Activated CD8-positive, alpha-beta T cell treated with anti-CD3 and anti-CD28 coated beads for 36 hours (primary cell): ENCODE results near the gene DPAGT1. TPM values are rescaled to one million over a fixed set of nuclear protein-coding genes. Genes with fewer than 3 reads are reported as not detected.

Experiments
- ATAC-seq: fragments of 200-7000 bp; cut with Tn5 transposase; one replicate; pipeline ENCODE4 v1.10.0; 2021; ENCODE audit warnings: mild to moderate bottlenecking, moderate library complexity
- CTCF ChIA-PET: fragments of 350-600 bp; sonication (Branson Sonifier 250); formaldehyde crosslinking; loops from one replicate; lab custom pipeline; 2021; ENCODE audit warnings: antibody characterized with exemption; lab: Charles Lee
- POLR2A ChIA-PET: fragments of 350-600 bp; sonication (Branson Sonifier 250); formaldehyde crosslinking; loops from one replicate; lab custom pipeline; 2021; ENCODE audit warnings: antibody characterized with exemption; lab: Charles Lee
- DNase-seq: peaks from one replicate; pipeline ENCODE4 v3.0.0-alpha.2; 2020
- H3K27ac Mint-ChIP-seq: one replicate; pipeline ENCODE4 v1.8.0; 2021; ENCODE audit warnings: mild to moderate bottlenecking, mixed read lengths
- H3K27me3 Mint-ChIP-seq: one replicate; pipeline ENCODE4 v1.8.0; 2021; ENCODE audit warnings: mixed read lengths
- H3K36me3 Mint-ChIP-seq: one replicate; pipeline ENCODE4 v1.8.0; 2021; ENCODE audit warnings: low read depth, mixed read lengths
- H3K4me1 Mint-ChIP-seq: one replicate; pipeline ENCODE4 v1.8.0; 2021; ENCODE audit warnings: low read depth, mixed read lengths
- H3K4me3 Mint-ChIP-seq: one replicate; pipeline ENCODE4 v1.8.0; 2021; ENCODE audit warnings: mild to moderate bottlenecking, moderate library complexity, mixed read lengths
- H3K9me3 Mint-ChIP-seq: one replicate; pipeline ENCODE4 v1.8.0; 2021; ENCODE audit warnings: mixed read lengths
- intact Hi-C: fragments of 100-400 bp; cut with micrococcal nuclease; formaldehyde crosslinking; loops from one replicate; pipeline ENCODE4 v1.10.0; 2022
- total RNA-seq, 2 experiments: library from RNA; stranded (reverse); gene quantifications; one replicate each; pipeline ENCODE4 v1.2.3, GENCODE V29; 2021
- TF ChIP-seq, protein P1 (sequence below): fragments of 200-600 bp; IDR thresholded peaks from one replicate; pipeline ENCODE4 v1.8.0; 2022; ENCODE audit warnings: antibody characterized with exemption, mild to moderate bottlenecking

DPAGT1 gene
- total RNA-seq, 2 experiments from 2014 or later = 51.1 to 52.2 TPM

DNA sequence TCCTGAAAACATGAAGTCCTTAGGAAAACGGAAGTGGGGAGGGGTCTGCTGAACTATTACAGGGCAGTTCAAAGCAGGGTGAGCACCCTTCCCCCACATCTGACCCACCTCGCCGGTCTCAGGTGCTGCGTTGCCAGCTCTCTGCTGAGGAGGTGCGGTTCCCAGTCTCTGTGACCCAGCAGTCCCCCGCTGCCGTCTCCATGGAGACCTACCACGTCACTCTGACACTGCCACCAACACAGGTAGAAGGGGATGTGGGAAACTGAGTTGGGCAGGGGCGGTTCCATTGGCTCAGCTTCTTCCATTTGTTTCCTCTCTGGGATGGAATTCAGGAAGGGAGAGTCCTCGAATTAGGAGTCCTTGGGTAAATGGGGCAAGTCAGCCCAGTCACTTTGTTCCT, 8.8 kb upstream of the DPAGT1 start:
- ATAC-seq = no peak
- POLR2A ChIA-PET = interaction anchor here (0.9 to 9.7 kb wide), 4 partner anchors 11 to 113 kb away, joined by 3 to 107 read pairs (median 26); partner anchors contain the start of genes HINFP and HYOU1

DNA sequence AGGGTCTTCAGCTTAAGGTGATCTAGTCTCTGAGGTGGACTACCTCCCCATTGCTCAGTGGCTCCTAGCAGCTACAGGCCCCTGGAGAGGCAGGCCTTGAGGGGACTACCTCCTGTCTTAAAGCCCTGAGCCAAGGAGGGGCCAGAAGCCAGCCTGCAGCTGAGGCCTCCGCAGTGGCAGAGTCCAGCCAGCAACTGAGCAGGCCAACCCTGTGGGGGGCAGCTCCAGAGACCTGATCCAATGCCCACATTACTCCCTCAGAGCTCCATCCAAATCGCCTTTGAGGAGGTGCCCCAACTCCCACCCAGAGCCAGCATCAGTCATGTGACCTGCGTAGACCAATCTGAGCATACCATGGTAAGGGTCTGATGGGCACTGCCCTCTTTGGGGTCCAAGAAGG, 8.2 kb upstream of the DPAGT1 start:
- no peak for ATAC-seq
- H3K4me1 Mint-ChIP-seq = peaks cover 41% of the 10 kb centered on the region
- peak overlapping the region; percentile 85 for H3K4me3 Mint-ChIP-seq
- intact Hi-C loops = no loop called here
- CTCF ChIA-PET = interaction anchor here (1.0 to 1.7 kb wide), 4 partner anchors 9 to 183 kb away, joined by 3 to 5 read pairs (median 4); partner anchors contain the start of gene HINFP
- TF ChIP-seq, protein P1, sequence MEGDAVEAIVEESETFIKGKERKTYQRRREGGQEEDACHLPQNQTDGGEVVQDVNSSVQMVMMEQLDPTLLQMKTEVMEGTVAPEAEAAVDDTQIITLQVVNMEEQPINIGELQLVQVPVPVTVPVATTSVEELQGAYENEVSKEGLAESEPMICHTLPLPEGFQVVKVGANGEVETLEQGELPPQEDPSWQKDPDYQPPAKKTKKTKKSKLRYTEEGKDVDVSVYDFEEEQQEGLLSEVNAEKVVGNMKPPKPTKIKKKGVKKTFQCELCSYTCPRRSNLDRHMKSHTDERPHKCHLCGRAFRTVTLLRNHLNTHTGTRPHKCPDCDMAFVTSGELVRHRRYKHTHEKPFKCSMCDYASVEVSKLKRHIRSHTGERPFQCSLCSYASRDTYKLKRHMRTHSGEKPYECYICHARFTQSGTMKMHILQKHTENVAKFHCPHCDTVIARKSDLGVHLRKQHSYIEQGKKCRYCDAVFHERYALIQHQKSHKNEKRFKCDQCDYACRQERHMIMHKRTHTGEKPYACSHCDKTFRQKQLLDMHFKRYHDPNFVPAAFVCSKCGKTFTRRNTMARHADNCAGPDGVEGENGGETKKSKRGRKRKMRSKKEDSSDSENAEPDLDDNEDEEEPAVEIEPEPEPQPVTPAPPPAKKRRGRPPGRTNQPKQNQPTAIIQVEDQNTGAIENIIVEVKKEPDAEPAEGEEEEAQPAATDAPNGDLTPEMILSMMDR = no peak
- peak overlapping the region; percentile 1 for H3K27ac Mint-ChIP-seq
- H3K36me3 Mint-ChIP-seq = peaks cover 22% of the 10 kb centered on the region
- no peaks in the 10 kb centered on the region for H3K9me3 Mint-ChIP-seq
- no peak for DNase-seq
- POLR2A ChIA-PET = interaction anchor here (0.9 to 9.7 kb wide), 6 partner anchors 11 to 113 kb away, joined by 3 to 107 read pairs (median 7); partner anchors contain the start of genes HINFP, HYOU1, RPS25 and TRAPPC4
- no peaks in the 10 kb centered on the region for H3K27me3 Mint-ChIP-seq

More for the DNA sequence above, 8.8 kb upstream of the DPAGT1 start:
- Mint-ChIP-seq H3K4me3 (no peak overlapping the region), H3K27ac (peak overlapping the region; percentile 16), H3K27me3 (no peaks in the 10 kb centered on the region), H3K9me3 (no peaks in the 10 kb centered on the region), H3K36me3 (peaks cover 26% of the 10 kb centered on the region), H3K4me1 (peaks cover 45% of the 10 kb centered on the region)
- intact Hi-C loops = no loop called here
- no peak for DNase-seq
- CTCF ChIA-PET = interaction anchor here (1.0 to 1.3 kb wide), 2 partner anchors 8 to 12 kb away, joined by 4 to 5 read pairs; no protein-coding TSS in a partner anchor
- TF ChIP-seq, protein P1 = no peak

DNA sequence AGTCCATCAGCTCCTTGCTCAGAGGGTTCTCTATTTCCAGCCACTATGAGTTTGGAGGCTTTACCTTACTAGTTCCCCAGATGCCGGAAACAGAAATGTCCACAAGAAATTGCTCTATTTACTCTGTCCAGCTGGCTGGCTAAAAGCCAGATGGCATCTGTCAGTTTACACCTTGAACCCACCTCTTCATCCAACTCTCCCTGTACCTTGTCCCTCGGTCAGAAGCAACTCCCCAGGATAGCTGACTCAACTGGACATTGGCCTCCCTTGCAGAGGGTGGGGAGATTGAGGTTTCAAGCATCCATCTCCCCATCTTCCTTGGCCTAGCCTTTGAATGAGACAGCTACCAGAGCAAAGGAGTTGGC, 7.2 kb upstream of the DPAGT1 start:
- Mint-ChIP-seq H3K4me1 (peaks cover 40% of the 10 kb centered on the region), H3K27me3 (no peaks in the 10 kb centered on the region), H3K27ac (peak overlapping the region; percentile 75), H3K4me3 (peak overlapping the region; percentile 85), H3K36me3 (peaks cover 17% of the 10 kb centered on the region), H3K9me3 (no peaks in the 10 kb centered on the region)
- TF ChIP-seq, protein P1 = no peak
- POLR2A ChIA-PET = interaction anchor here (1.1 to 9.7 kb wide), 6 partner anchors 8 to 90 kb away, joined by 3 to 107 read pairs (median 7); partner anchors contain the start of genes HINFP, HYOU1, RPS25 and TRAPPC4
- intact Hi-C loops = no loop called here
- CTCF ChIA-PET = interaction anchor here (1.0 to 1.7 kb wide), 5 partner anchors 10 to 215 kb away, joined by 3 to 7 read pairs (median 3); partner anchors contain the start of gene HINFP
- no peak for ATAC-seq
- DNase-seq = no peak

DNA sequence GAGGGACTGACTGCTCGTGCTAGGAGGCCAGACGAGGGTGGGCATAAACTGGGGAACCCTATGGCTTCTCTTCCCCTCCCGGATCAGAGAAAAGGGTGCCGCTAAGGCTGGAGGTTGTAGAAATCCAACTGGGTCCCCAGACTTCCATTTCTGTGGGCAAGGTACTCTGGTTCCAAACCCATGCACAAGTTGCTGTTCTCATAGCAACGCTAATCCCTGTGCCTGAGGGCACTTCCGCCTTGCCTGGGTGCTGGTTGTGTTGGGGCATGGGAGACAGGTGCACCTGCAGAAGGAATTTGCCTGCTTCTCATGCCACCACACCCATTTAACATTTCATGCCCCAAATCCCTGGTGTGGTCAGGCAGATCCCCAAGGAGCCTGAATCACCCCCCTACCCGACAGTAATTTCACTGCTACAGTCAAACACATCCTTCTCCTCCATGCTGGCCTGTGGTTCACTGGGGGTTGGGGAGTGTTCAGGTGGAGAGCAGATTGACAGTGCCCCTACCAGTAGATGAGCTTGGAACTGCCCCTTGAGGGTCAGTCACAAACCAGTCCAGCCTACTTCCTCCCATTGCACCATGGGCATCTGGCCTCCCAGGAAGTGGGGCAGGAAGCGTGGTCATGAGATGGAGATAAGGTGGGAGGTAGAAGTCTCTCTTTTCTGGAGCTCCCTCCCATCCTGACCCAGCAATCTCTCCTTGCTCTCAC, 6.6 kb upstream of the DPAGT1 start:
- no peaks in the 10 kb centered on the region for H3K27me3 Mint-ChIP-seq
- peak overlapping the region; percentile 75 for H3K27ac Mint-ChIP-seq
- ChIA-PET CTCF (interaction anchor here (1.0 to 1.7 kb wide), 4 partner anchors 9 to 215 kb away, joined by 3 to 7 read pairs (median 4); partner anchors contain the start of gene HINFP), POLR2A (interaction anchor here (1.1 to 9.7 kb wide), 5 partner anchors 9 to 89 kb away, joined by 3 to 107 read pairs (median 8); partner anchors contain the start of genes HINFP, RPS25 and TRAPPC4)
- H3K9me3 Mint-ChIP-seq = no peaks in the 10 kb centered on the region
- peak; percentile 55 for DNase-seq
- TF ChIP-seq, protein P1 = no peak
- intact Hi-C loops = no loop called here
- H3K4me3 Mint-ChIP-seq = peak overlapping the region; percentile 85
- peak; percentile 18 for ATAC-seq
- H3K36me3 Mint-ChIP-seq = peaks cover 13% of the 10 kb centered on the region
- peaks cover 39% of the 10 kb centered on the region for H3K4me1 Mint-ChIP-seq
